Measurements from ENCODE around the gene SS18. TPM values are rescaled to one million over a fixed set of nuclear protein-coding genes. Genes with fewer than 3 reads are reported as not detected.

SS18 gene
- total RNA-seq, 1 experiment from 2014 or later: 99.1 TPM

DNA sequence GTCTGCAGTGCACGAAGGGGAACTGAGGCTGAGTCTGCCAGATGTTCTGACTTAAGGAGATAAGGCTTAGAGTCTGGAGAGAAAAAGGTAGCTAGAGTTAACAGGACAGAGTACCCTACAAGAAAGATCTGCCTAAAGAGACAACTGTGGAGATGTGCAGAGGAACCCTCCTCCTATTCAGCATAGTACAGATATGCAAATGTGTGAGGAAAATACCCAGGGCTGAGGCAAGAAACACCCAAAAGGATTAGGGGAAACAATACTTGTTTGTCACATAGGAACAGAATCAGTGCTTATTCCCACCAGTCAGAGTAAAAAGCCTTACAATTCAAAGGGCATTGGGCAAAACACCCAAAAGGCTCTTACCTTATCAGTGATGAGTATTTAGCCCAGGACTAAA lies 67.8 kb downstream of the SS18 start:
- DNase-seq (ENCODE audit: low read depth, low spot score): no peak
- CTCF ChIA-PET: no interaction called here
- TF ChIP-seq TCF7L2 (IDR thresholded peaks at IDR 0.05; ENCODE audit: low read depth, low read length) (no peak), SIN3A (IDR thresholded peaks at IDR 0.05; ENCODE audit: borderline replicate concordance, insufficient read depth, low read depth, low read length) (no peak), POLR2AphosphoS5 (IDR thresholded peaks at IDR 0.05; ENCODE audit: low read depth, low read length) (no peak)
- TF ChIP-seq, protein P1, sequence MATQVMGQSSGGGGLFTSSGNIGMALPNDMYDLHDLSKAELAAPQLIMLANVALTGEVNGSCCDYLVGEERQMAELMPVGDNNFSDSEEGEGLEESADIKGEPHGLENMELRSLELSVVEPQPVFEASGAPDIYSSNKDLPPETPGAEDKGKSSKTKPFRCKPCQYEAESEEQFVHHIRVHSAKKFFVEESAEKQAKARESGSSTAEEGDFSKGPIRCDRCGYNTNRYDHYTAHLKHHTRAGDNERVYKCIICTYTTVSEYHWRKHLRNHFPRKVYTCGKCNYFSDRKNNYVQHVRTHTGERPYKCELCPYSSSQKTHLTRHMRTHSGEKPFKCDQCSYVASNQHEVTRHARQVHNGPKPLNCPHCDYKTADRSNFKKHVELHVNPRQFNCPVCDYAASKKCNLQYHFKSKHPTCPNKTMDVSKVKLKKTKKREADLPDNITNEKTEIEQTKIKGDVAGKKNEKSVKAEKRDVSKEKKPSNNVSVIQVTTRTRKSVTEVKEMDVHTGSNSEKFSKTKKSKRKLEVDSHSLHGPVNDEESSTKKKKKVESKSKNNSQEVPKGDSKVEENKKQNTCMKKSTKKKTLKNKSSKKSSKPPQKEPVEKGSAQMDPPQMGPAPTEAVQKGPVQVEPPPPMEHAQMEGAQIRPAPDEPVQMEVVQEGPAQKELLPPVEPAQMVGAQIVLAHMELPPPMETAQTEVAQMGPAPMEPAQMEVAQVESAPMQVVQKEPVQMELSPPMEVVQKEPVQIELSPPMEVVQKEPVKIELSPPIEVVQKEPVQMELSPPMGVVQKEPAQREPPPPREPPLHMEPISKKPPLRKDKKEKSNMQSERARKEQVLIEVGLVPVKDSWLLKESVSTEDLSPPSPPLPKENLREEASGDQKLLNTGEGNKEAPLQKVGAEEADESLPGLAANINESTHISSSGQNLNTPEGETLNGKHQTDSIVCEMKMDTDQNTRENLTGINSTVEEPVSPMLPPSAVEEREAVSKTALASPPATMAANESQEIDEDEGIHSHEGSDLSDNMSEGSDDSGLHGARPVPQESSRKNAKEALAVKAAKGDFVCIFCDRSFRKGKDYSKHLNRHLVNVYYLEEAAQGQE (IDR thresholded peaks at IDR 0.05; ENCODE audit: insufficient read depth in 1 of 2, low read depth in 2 of 2, low read length in 1 of 2): no peak
- TF ChIP-seq, protein P2, sequence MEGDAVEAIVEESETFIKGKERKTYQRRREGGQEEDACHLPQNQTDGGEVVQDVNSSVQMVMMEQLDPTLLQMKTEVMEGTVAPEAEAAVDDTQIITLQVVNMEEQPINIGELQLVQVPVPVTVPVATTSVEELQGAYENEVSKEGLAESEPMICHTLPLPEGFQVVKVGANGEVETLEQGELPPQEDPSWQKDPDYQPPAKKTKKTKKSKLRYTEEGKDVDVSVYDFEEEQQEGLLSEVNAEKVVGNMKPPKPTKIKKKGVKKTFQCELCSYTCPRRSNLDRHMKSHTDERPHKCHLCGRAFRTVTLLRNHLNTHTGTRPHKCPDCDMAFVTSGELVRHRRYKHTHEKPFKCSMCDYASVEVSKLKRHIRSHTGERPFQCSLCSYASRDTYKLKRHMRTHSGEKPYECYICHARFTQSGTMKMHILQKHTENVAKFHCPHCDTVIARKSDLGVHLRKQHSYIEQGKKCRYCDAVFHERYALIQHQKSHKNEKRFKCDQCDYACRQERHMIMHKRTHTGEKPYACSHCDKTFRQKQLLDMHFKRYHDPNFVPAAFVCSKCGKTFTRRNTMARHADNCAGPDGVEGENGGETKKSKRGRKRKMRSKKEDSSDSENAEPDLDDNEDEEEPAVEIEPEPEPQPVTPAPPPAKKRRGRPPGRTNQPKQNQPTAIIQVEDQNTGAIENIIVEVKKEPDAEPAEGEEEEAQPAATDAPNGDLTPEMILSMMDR (IDR thresholded peaks at IDR 0.05): no peak
- H3K27me3 ChIP-seq (ENCODE audit: control insufficient read depth, insufficient read depth, low read length): no peaks in the 10 kb centered on the region
- BruUV-seq (replicated peaks): no TSS peak
- no peaks in the 10 kb centered on the region for H3K9me3 ChIP-seq (ENCODE audit: control insufficient read depth, insufficient read depth, low read depth, low read length)
- ATAC-seq: no peak
- POLR2A ChIA-PET: no interaction called here
- intact Hi-C loops (cut with micrococcal nuclease; ENCODE audit: unreplicated experiment) (no loop called here), in situ Hi-C loops (cut with HindIII; ENCODE audit: low pct_unique_long_range_greater_than_20kb, low sequenced_read_pairs) (no loop called here)
- no peaks in the 10 kb centered on the region for H3K4me1 ChIP-seq (ENCODE audit: control insufficient read depth, insufficient read depth, low read length)
- H3K27ac ChIP-seq (ENCODE audit: low read length): no peak overlapping the region
- no peak overlapping the region for H3K4me3 ChIP-seq (ENCODE audit: low read depth in 2 of 2, low read length in 2 of 2)
- H3K36me3 ChIP-seq (ENCODE audit: control insufficient read depth, insufficient read depth, low read length): peaks cover 39% of the 10 kb centered on the region

DNA sequence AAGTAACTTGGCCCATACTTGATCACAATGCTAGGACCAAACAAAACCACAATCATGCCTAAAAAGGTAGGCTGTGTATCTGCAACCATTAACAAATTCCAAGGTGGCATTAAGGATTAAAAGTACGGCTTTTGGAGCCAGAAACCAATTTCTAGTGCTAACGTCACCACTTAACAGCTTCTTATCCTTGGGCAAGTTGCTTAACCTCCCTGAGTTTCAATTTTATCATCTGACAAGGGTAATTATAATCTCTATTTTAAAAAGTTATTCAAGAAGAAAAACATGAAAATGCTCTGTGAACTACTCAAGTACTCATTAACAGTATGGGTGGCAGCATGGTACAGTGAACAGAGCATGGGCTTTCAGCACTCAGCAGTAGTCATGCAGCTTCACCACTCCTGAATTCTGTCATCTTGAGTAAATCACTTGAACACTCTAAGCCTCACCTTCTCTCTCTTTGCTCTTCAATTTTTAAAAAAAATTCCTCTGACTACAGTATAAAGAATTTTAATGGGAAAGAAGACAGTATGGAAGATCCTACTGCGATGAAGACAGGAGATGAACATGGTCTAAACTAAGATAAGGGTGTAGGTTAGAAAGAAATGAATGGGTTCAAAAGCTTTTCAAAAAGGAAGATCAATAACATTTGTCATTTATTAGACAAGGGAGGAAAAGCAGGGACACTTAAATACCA lies 69.2 kb downstream of the SS18 start:
- POLR2A ChIA-PET: no interaction called here
- ATAC-seq: no peak
- Histone ChIP-seq H3K36me3 (ENCODE audit: control insufficient read depth, insufficient read depth, low read length) (peaks cover 43% of the 10 kb centered on the region), H3K4me1 (ENCODE audit: control insufficient read depth, insufficient read depth, low read length) (no peaks in the 10 kb centered on the region), H3K9me3 (ENCODE audit: control insufficient read depth, insufficient read depth, low read depth, low read length) (no peaks in the 10 kb centered on the region), H3K27ac (ENCODE audit: low read length) (no peak overlapping the region), H3K4me3 (ENCODE audit: low read depth in 2 of 2, low read length in 2 of 2) (no peak overlapping the region), H3K27me3 (ENCODE audit: control insufficient read depth, insufficient read depth, low read length) (no peaks in the 10 kb centered on the region)
- TF ChIP-seq, protein P1 (IDR thresholded peaks at IDR 0.05; ENCODE audit: insufficient read depth in 1 of 2, low read depth in 2 of 2, low read length in 1 of 2): no peak
- no peak for TF ChIP-seq SIN3A (IDR thresholded peaks at IDR 0.05; ENCODE audit: borderline replicate concordance, insufficient read depth, low read depth, low read length)
- TF ChIP-seq TCF7L2 (IDR thresholded peaks at IDR 0.05; ENCODE audit: low read depth, low read length): no peak
- TF ChIP-seq, protein P2 (IDR thresholded peaks at IDR 0.05): no peak
- no peak for TF ChIP-seq POLR2AphosphoS5 (IDR thresholded peaks at IDR 0.05; ENCODE audit: low read depth, low read length)
- no peak for DNase-seq (ENCODE audit: low read depth, low spot score)
- CTCF ChIA-PET: no interaction called here
- no TSS peak for BruUV-seq (replicated peaks)
- intact Hi-C loops (cut with micrococcal nuclease; ENCODE audit: unreplicated experiment) (no loop called here), in situ Hi-C loops (cut with HindIII; ENCODE audit: low pct_unique_long_range_greater_than_20kb, low sequenced_read_pairs) (no loop called here)

Measured in Panc1 (cell line).